ENCODE measurements around the gene CDC6. TPM values are rescaled to one million over a fixed set of nuclear protein-coding genes. Genes with fewer than 3 reads are reported as not detected.
A peak's percentile ranks its signal among the peaks of the same experiment; 100 is the strongest.

The CDC6 gene
- total RNA-seq, 1 experiment from 2014 or later: 44.9 TPM

DNA sequence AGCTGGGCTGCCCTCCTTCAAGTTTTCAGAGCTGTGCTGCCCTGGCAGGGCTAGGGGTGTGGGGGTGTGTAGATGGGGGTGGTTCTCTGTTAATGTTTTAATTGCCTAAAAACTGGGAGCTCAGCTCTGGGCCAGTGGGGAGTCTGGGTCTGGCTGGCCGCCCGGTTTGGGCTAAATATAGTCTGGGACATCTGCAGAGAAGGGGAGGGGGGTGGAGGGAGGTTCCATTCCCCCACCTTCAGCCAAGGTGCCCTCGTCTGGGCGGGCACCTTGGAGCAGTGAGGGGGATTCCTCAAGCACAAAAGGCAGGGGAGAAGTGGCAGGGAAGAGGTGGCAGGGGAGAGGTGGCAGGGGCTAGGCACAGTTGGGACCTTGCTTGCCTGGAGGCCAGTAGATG is 34.3 kb downstream of the CDC6 start:
- Histone ChIP-seq H3K79me2 (ENCODE audit: low read depth) (peaks cover 85% of the 10 kb centered on the region), H3K36me3 (ENCODE audit: low read depth) (no peaks in the 10 kb centered on the region), H3K9me3 (ENCODE audit: insufficient read depth, low read depth) (no peaks in the 10 kb centered on the region), H3K9me2 (ENCODE audit: insufficient read depth) (no peaks in the 10 kb centered on the region), H3K4me1 (replicated peaks; ENCODE audit: insufficient read depth) (peaks cover 63% of the 10 kb centered on the region), H2AFZ (no peak overlapping the region), H3K27ac (peak overlapping the region; percentile 36), H3F3A (ENCODE audit: insufficient read depth, low read depth) (peaks cover 14% of the 10 kb centered on the region), H3K27me3 (ENCODE audit: insufficient read depth, low read depth) (no peaks in the 10 kb centered on the region), H3K4me3 (peak overlapping the region; percentile 28; the same call in 1 of the 2 replicates), H3K4me2 (peak overlapping the region; percentile 71), H4K20me1 (ENCODE audit: insufficient read depth) (peaks cover 14% of the 10 kb centered on the region)
- BruUV-seq (replicated peaks): no TSS peak
- ChIA-PET CTCF (no interaction called here), POLR2A (ENCODE audit: unreplicated experiment) (interaction anchor here (0.5 kb wide), 1 partner anchor 1414 kb away, joined by 28 read pairs; no protein-coding TSS in a partner anchor)
- intact Hi-C loops (cut with micrococcal nuclease; ENCODE audit: unreplicated experiment): no loop called here
- TF ChIP-seq EZH2 (IDR thresholded peaks at IDR 0.05; ENCODE audit: low read depth): no peak
- TF ChIP-seq, protein P1, sequence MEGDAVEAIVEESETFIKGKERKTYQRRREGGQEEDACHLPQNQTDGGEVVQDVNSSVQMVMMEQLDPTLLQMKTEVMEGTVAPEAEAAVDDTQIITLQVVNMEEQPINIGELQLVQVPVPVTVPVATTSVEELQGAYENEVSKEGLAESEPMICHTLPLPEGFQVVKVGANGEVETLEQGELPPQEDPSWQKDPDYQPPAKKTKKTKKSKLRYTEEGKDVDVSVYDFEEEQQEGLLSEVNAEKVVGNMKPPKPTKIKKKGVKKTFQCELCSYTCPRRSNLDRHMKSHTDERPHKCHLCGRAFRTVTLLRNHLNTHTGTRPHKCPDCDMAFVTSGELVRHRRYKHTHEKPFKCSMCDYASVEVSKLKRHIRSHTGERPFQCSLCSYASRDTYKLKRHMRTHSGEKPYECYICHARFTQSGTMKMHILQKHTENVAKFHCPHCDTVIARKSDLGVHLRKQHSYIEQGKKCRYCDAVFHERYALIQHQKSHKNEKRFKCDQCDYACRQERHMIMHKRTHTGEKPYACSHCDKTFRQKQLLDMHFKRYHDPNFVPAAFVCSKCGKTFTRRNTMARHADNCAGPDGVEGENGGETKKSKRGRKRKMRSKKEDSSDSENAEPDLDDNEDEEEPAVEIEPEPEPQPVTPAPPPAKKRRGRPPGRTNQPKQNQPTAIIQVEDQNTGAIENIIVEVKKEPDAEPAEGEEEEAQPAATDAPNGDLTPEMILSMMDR (conservative IDR thresholded peaks at IDR 0.05): no peak
- no peak for DNase-seq

DNA sequence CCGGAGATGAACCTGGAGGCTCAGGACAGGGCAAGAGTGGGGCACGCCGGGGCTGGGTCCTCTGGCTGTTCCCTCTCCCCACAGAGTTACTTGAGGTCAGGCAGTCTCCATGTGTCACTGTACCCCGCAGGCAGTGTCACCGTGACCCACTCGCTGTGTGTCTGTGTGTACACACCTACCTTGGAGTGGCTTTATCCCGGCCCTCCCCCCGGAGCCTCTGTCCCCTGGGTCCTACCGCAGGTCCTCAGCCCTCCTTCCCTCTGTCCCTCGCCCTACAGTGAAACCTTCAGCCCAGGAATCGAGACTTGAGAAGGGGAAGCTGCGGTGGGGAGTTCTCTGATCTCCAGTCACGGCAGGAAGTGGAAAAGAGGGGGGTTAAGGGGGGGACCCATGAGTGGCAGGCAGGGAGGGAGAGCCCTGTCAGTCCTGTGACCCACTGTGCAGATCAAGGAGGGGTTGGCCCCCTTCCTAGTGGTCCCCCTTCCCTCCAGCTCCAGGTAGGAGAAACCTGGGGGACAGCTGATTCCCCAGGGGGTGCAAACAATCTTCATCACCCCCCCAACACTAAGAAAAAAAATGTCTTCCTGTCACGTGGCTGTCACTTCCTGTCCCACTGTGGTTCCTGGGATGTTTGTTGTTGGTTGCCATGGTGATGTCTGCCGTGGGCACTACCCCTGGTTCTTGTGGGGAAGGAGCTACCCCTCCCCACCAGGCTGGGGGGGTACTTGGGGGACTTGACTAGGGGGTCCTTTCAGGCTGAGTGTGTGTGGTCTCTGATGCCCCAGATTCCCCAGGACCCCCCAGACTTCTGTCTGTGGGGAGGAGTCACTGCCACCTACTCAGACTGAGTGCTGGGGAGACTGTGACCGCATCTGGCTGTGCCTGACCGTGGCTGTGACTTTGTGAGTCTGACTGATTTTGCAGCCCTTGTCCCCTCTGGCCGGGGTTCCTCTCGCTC is 35.0 kb downstream of the CDC6 start:
- POLR2A ChIA-PET (ENCODE audit: unreplicated experiment): interaction anchor here (0.5 to 0.7 kb wide), 2 partner anchors 105 to 1413 kb away, joined by 4 to 28 read pairs; no protein-coding TSS in a partner anchor
- TF ChIP-seq EZH2 (IDR thresholded peaks at IDR 0.05; ENCODE audit: low read depth): no peak
- TF ChIP-seq, protein P1 (conservative IDR thresholded peaks at IDR 0.05): no peak
- intact Hi-C loops (cut with micrococcal nuclease; ENCODE audit: unreplicated experiment): no loop called here
- Histone ChIP-seq H3K36me3 (ENCODE audit: low read depth) (no peaks in the 10 kb centered on the region), H3K4me3 (peak overlapping the region; percentile 28; the same call in 1 of the 2 replicates), H3K9me3 (ENCODE audit: insufficient read depth, low read depth) (no peaks in the 10 kb centered on the region), H3F3A (ENCODE audit: insufficient read depth, low read depth) (peaks cover 7% of the 10 kb centered on the region; the same call in 1 of the 2 replicates), H3K4me1 (replicated peaks; ENCODE audit: insufficient read depth) (peaks cover 56% of the 10 kb centered on the region), H3K9me2 (ENCODE audit: insufficient read depth) (no peaks in the 10 kb centered on the region), H3K27me3 (ENCODE audit: insufficient read depth, low read depth) (no peaks in the 10 kb centered on the region), H3K4me2 (peak overlapping the region; percentile 71), H3K79me2 (ENCODE audit: low read depth) (peaks cover 90% of the 10 kb centered on the region), H2AFZ (0 out of 2 replicates have a peak overlapping the region, but pooled peaks have one; percentile 46), H4K20me1 (ENCODE audit: insufficient read depth) (peaks cover 18% of the 10 kb centered on the region), H3K27ac (peak overlapping the region; percentile 36)
- CTCF ChIA-PET: interaction anchor here (0.5 kb wide), 1 partner anchor 39 kb away, joined by 3 read pairs; no protein-coding TSS in a partner anchor
- BruUV-seq (replicated peaks): no TSS peak
- DNase-seq: peak; percentile 53 to 59

DNA sequence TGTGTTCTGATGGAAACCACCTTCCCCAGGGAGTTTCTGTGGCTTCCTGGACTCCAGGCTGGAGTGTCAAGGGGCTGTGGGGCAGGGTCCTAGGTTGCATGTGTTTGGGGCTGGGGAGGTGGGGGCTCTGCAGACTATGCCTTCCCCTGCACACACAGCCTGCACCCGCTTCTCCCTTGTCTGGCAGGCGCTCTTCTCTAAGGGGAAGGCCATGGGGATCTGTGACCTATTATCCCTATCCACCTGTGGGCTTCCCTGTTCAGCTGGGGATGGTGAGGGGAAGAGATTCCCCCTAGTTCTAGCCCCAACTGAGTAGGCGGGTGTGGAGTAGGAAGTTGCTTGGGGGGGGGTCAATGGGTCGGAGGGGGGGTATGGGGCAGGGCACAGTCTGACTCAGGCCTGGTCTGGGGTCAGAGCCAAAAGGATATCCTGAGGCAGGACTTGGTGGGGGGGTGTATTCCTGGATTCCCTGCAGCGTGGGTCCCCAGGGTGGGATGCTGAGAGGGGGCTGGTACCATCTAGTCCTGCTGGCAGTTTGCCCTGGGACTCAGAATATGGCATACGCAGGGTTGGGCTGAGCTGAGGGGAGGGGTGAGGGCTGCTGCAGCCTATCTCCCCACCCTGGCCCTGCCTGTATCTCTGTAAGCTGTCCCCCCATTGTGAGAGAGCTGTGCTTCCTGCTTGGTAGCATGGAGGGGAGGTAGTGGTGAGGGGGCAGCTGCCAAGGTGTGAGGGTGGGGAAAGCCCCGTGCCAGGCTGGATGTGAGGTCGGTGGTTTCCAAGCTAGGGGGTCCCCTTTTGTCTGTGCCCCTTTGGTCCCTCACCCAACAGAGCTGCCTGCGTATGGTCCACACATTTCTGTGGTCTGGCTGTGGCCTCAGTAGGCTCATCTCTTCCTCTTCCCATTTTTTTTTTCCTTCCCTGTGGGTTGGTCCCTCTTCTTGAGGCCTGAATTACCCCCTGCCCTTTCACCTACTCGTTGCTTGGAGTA is 36.0 kb downstream of the CDC6 start:
- Histone ChIP-seq H3K36me3 (ENCODE audit: low read depth) (no peaks in the 10 kb centered on the region), H3K9me2 (ENCODE audit: insufficient read depth) (no peaks in the 10 kb centered on the region), H3F3A (ENCODE audit: insufficient read depth, low read depth) (peaks cover 5% of the 10 kb centered on the region; the same call in 1 of the 2 replicates), H3K9me3 (ENCODE audit: insufficient read depth, low read depth) (no peaks in the 10 kb centered on the region), H3K79me2 (ENCODE audit: low read depth) (peaks cover 88% of the 10 kb centered on the region), H3K27me3 (ENCODE audit: insufficient read depth, low read depth) (no peaks in the 10 kb centered on the region), H3K4me1 (replicated peaks; ENCODE audit: insufficient read depth) (peaks cover 55% of the 10 kb centered on the region), H3K27ac (no peak overlapping the region), H3K4me3 (no peak overlapping the region), H4K20me1 (ENCODE audit: insufficient read depth) (peaks cover 20% of the 10 kb centered on the region), H2AFZ (no peak overlapping the region), H3K4me2 (peak overlapping the region; percentile 71; the same call in 1 of the 2 replicates)
- ChIA-PET CTCF (interaction anchor here (0.5 kb wide), 1 partner anchor 40 kb away, joined by 3 read pairs; no protein-coding TSS in a partner anchor), POLR2A (ENCODE audit: unreplicated experiment) (no interaction called here)
- intact Hi-C loops (cut with micrococcal nuclease; ENCODE audit: unreplicated experiment): no loop called here
- no peak for TF ChIP-seq EZH2 (IDR thresholded peaks at IDR 0.05; ENCODE audit: low read depth)
- TF ChIP-seq, protein P1 (conservative IDR thresholded peaks at IDR 0.05): no peak
- BruUV-seq (replicated peaks): no TSS peak
- DNase-seq: peak in 1 of 2 experiments; percentile 19
